HUDEP-2 (cell line): ENCODE data around the gene RFC4.

Experiments used
- DNase-seq, 76 experiments: peaks; one replicate each; lab custom pipeline; 2025; ENCODE audit not compliant: unreplicated experiment in 76 of 76; lab: John Stamatoyannopoulos, UW

RFC4 gene

GRCh38 chr3:186754871-186755270 lies 51.4 kb downstream of the RFC4 start:
- no peak for DNase-seq

DNA sequence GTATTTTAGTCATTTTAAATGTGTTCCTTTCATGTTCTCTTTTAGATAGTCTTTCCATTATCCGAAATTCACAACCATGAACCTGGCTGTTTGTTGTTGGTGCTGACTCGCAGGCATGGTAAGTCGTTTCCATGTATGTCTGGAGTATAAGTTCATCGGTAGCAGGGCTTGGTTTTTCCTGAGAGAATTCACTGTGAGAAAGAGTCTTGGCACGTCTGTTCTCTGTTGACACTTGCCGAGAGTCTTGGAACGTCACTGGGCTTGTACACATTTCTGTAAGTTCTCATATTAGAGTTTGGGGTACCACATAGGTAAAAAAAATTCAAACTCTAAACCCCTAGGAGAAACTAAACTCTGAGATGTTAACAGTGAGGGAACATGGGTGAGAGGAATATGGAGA lies 52.3 kb downstream of the RFC4 start:
- DNase-seq, result no peak

DNA sequence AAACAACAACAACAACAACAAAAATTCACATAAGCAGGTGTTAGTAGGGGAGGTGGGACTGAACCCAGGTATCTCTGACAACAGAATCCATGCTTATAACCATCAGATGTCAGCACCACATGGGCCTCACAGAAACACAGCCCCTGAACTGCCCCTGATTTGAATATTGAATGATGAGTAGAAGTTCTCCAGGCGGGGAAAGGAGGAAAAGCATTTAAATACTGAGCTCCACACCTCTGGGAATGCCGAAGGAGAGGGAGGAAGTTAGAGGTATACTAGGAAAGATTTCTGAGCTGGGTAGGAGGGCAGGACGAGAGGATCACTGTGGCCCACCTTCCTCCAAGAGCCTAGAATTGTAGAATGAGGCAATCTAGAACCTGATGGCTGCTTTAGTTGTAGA lies 54.8 kb downstream of the RFC4 start:
- DNase-seq, result no peak

DNA sequence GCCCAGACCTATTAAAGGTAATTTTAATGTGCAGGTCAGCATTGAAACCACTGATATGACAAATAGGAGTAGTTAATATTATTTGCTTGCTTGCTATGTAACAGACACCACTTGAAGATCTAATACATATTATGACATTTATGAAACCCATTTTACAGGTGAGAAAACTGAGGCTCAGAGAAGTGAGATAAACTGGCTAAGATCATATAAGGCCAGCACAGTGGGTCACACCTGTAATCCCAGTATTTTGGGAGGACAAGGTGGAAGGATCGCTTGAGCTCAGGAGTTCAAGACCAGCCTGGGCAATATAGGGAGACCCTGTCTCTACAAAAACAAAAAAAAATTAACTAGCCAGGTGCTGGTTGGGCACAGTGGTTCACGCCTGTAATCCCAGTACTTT lies 56.0 kb downstream of the RFC4 start:
- DNase-seq, result no peak

GRCh38 chr3:186746008-186746407 lies 60.3 kb downstream of the RFC4 start:
- no peak for DNase-seq

DNA sequence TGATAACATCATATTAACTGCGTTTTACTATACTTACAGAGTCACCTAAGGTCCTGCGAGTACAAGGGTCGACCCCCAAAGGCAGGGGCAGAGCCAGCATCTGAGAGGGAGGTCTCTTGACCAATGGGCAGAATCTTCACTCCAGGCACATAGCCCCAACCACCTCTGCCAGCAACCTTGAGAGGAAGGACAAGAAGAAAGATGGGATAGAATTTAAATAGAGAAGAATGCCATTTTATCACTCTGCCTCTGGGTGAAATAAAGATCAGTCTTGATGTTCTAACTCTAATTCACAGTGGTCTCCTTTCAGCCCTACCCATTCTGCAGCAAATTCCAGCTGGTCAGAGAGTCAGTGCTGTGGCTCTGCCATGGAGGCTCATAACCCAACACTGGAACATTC lies 62.6 kb downstream of the RFC4 start:
- DNase-seq, result no peak

DNA sequence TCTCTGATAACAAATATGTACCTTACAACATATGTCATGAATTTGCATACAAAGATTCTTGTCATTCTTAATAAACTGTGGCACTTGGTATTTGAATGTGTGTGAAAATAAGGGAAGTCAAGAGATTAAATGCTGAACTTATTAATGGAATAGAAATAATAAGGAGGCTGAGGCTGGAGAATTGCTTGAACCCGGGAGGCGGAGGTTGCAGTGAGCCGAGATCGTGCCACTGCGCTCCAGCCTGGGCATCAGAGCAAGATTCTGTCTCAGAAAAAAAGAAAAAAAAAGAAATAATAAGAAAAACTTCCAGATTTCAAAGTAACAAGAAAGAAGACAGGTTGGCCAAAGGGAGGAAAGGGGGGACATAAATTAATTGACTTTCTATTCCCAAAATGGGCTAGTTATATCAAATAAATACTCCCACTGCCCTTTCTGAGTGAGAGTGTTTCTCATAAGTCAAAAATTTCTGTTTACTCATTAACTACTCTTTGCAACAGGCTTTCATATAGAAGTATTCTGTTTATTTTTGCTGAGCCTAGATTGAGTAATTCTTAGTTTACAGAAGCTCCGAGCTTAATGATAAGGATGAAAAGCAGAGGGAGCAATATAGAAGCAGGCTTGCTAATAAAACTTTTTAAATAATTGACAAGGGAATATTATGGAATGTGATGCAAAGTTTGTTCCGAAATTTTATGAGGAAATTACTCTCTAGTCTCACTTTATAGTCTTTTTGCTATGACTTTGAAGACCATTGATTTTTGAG lies 63.5 kb downstream of the RFC4 start:
- DNase-seq, result no peak
